HL-60 (cell line): ENCODE data around the gene KIFC3.
A peak's percentile ranks its signal among the peaks of the same experiment; 100 is the strongest.

Source experiments
- DNase-seq, 2 experiments: peaks; one replicate each; pipeline ENCODE4 v3.0.0-alpha.2; 2010 to 2020; ENCODE audit warnings: low read depth in 1 of 2, low spot score in 1 of 2
- H3K27ac ChIP-seq: fragments of 250-450 bp; sonication (Bioruptor Pico); replicated peaks from 2 replicates; pipeline ENCODE4 v1.5.1; 2020; ENCODE audit warnings: mild to moderate bottlenecking, moderate library complexity
- H3K27me3 ChIP-seq: fragments of 250-450 bp; sonication (Bioruptor Pico); 2 replicates; pipeline ENCODE4 v1.5.1; 2021; ENCODE audit warnings: mild to moderate bottlenecking, moderate library complexity; ENCODE audit not compliant: insufficient read depth, poor library complexity, severe bottlenecking
- H3K4me3 ChIP-seq: replicated peaks from 2 replicates; pipeline ENCODE4 v1.5.1; 2011; ENCODE audit warnings: mild to moderate bottlenecking, control low read depth, low read length; ENCODE audit not compliant: insufficient read depth
- CTCF ChIP-seq: IDR thresholded peaks from one replicate; pipeline ENCODE4 v1.5.1; 2011; ENCODE audit warnings: low read length, control low read depth, inconsistent platforms; ENCODE audit not compliant: insufficient read depth
- GABPA ChIP-seq: IDR thresholded peaks from 2 replicates; pipeline ENCODE4 v1.6.1; 2012; ENCODE audit warnings: low read depth
- POLR2AphosphoS5 ChIP-seq: IDR thresholded peaks from 2 replicates; pipeline ENCODE4 v1.6.1; 2012; ENCODE audit warnings: low read depth
- REST ChIP-seq: IDR thresholded peaks from 2 replicates; pipeline ENCODE4 v1.6.1; 2012; ENCODE audit warnings: low read depth; ENCODE audit not compliant: insufficient replicate concordance
- SPI1 ChIP-seq: IDR thresholded peaks from 2 replicates; pipeline ENCODE4 v1.6.1; 2012; ENCODE audit warnings: low read depth, mild to moderate bottlenecking, borderline replicate concordance

The KIFC3 gene

GRCh38 chr16:57778658-57779057 is 23.6 kb downstream of the KIFC3 start:
- Histone ChIP-seq H3K27me3 (no peaks in the 10 kb centered on the region), H3K4me3 (no peak overlapping the region), H3K27ac (no peak overlapping the region)
- no peak for TF ChIP-seq REST
- TF ChIP-seq GABPA, result no peak
- TF ChIP-seq CTCF, result no peak
- TF ChIP-seq SPI1, result no peak
- TF ChIP-seq POLR2AphosphoS5, result no peak
- DNase-seq, result no peak

GRCh38 chr16:57775661-57776469 is 26.4 kb downstream of the KIFC3 start:
- Histone ChIP-seq H3K27me3 (no peaks in the 10 kb centered on the region), H3K4me3 (no peak overlapping the region), H3K27ac (no peak overlapping the region)
- TF ChIP-seq POLR2AphosphoS5 (no peak), GABPA (no peak), REST (no peak), SPI1 (no peak), CTCF (no peak)
- no peak for DNase-seq

GRCh38 chr16:57774705-57775285 is 27.5 kb downstream of the KIFC3 start:
- no peak overlapping the region for H3K27ac ChIP-seq
- peak in 1 of 2 experiments; percentile 45 for DNase-seq
- no peaks in the 10 kb centered on the region for H3K27me3 ChIP-seq
- TF ChIP-seq POLR2AphosphoS5 (no peak), SPI1 (peak; percentile 71; the same call in 1 of the 2 replicates), GABPA (no peak), CTCF (no peak), REST (no peak)
- H3K4me3 ChIP-seq, result no peak overlapping the region
